HCT116 (cell line): ENCODE results near the gene XPNPEP3. TPM values are rescaled to one million over a fixed set of nuclear protein-coding genes. Genes with fewer than 3 reads are reported as not detected.
A peak's percentile ranks its signal among the peaks of the same experiment; 100 is the strongest.

Experiments
- ATAC-seq: fragments of 200-7000 bp; cut with Tn5 transposase; 2 replicates; pipeline ENCODE4 v1.9.1; 2020; ENCODE audit warnings: mild to moderate bottlenecking, moderate library complexity
- BruUV-seq: library from RNA; stranded (reverse); fragments of 400-500 nt; replicated peaks from 2 replicates; lab custom pipeline; 2021; lab: Mats Ljungman, UMichigan
- CTCF ChIA-PET: fragments of 300-600 bp; sonication (Branson Sonifier 250); formaldehyde crosslinking; loops from one replicate; lab custom pipeline; 2021; ENCODE audit warnings: antibody characterized with exemption; lab: Charles Lee
- POLR2A ChIA-PET: fragments of 300-600, 350-600 bp; sonication (Branson Sonifier 250); formaldehyde crosslinking; loops from one replicate; lab custom pipeline; 2021; ENCODE audit warnings: antibody characterized with exemption; lab: Charles Lee
- RAD21 ChIA-PET, 2 experiments: fragments of 300-600 bp; sonication (Branson Sonifier 250); formaldehyde crosslinking; loops; one replicate each; lab custom pipeline; 2023; ENCODE audit warnings: low total read pairs in 2 of 2; ENCODE audit not compliant: uncharacterized antibody in 2 of 2, unreplicated experiment in 2 of 2, low non-redundant PET in 1 of 2; lab: Charles Lee
- DNase-seq: peaks from one replicate; pipeline ENCODE4 v3.0.0-alpha.2; 2010; ENCODE audit warnings: low read depth, low spot score
- H2AFZ ChIP-seq: fragments of 200-600 bp; shearing (Covaris generic), sonication (generic); 2 replicates; pipeline ENCODE4 v1.6.1; 2017; ENCODE audit warnings: low read depth, mixed run types, mixed read lengths, antibody characterized with exemption, low read length; ENCODE audit not compliant: poor library complexity, severe bottlenecking
- H3K27ac ChIP-seq: 2 replicates; pipeline ENCODE4 v1.5.1; 2012; ENCODE audit warnings: low read depth, low read length
- H3K27me3 ChIP-seq: fragments of 200-600 bp; sonication (generic); 2 replicates; pipeline ENCODE4 v1.6.1; 2016; ENCODE audit warnings: mixed run types, low read length, mixed read lengths; ENCODE audit not compliant: insufficient read depth
- H3K36me3 ChIP-seq, 2 experiments: fragments of 200-500 bp in 1 of 2; fragments of 200-600 bp in 1 of 2; sonication (Bioruptor generic) in 1 of 2; sonication (generic) in 1 of 2; 2 replicates each; pipeline versions ENCODE4 v1.5.1 to v1.6.1; 2014 to 2016; ENCODE audit warnings: low read length in 2 of 2, inconsistent platforms in 1 of 2, mixed read lengths in 1 of 2, mixed run types in 1 of 2; ENCODE audit not compliant: insufficient read depth in 2 of 2, control insufficient read depth in 1 of 2
- H3K4me1 ChIP-seq, 2 experiments: fragments of 200-600 bp in 1 of 2; sonication (generic) in 1 of 2; 2 replicates each; pipeline versions ENCODE4 v1.5.1 to v1.6.1; 2012 to 2017; ENCODE audit warnings: low read length in 2 of 2, inconsistent platforms in 1 of 2, mild to moderate bottlenecking in 1 of 2, mixed read lengths in 1 of 2, mixed run types in 1 of 2, moderate library complexity in 1 of 2; ENCODE audit not compliant: insufficient read depth in 2 of 2, control insufficient read depth in 1 of 2
- H3K4me2 ChIP-seq: fragments of 200-600 bp; sonication (generic); 2 replicates; pipeline ENCODE4 v1.6.1; 2017; ENCODE audit warnings: mixed run types, low read length, mixed read lengths
- H3K4me3 ChIP-seq, 2 experiments: fragments of 200-600 bp in 1 of 2; sonication (generic) in 1 of 2; replicated peaks in 1 of 2; 2 replicates each; pipeline ENCODE4 v1.5.1; 2011 to 2016; ENCODE audit warnings: low read length in 2 of 2, control low read depth in 1 of 2, low read depth in 1 of 2, mild to moderate bottlenecking in 1 of 2, mixed read lengths in 1 of 2, mixed run types in 1 of 2
- H3K79me2 ChIP-seq: fragments of 200-600 bp; sonication (generic); 2 replicates; pipeline ENCODE4 v1.6.1; 2017; ENCODE audit warnings: mild to moderate bottlenecking, mixed run types, low read length, moderate library complexity, mixed read lengths; ENCODE audit not compliant: insufficient read depth
- H3K9ac ChIP-seq: fragments of 200-600 bp; sonication (generic); 2 replicates; pipeline ENCODE4 v1.6.1; 2016; ENCODE audit warnings: low read length, mixed read lengths
- H3K9me2 ChIP-seq: fragments of 200-600 bp; sonication (generic), shearing (Covaris generic); 2 replicates; pipeline ENCODE4 v1.6.1; 2017; ENCODE audit warnings: mixed run types, mild to moderate bottlenecking, moderate library complexity; ENCODE audit not compliant: insufficient read depth
- H3K9me3 ChIP-seq, 2 experiments: fragments of 200-500 bp in 1 of 2; fragments of 200-600 bp in 1 of 2; sonication (Bioruptor generic) in 1 of 2; sonication (generic) in 1 of 2; 2 replicates each; pipeline ENCODE4 v1.6.1; 2014 to 2017; ENCODE audit warnings: low read length in 2 of 2, mixed read lengths in 2 of 2, inconsistent platforms in 1 of 2, low read depth in 1 of 2, mild to moderate bottlenecking in 1 of 2, mixed run types in 1 of 2, moderate library complexity in 1 of 2; ENCODE audit not compliant: control insufficient read depth in 1 of 2, insufficient read depth in 1 of 2
- H4K20me1 ChIP-seq: fragments of 200-600 bp; sonication (generic), shearing (Covaris generic); 2 replicates; pipeline ENCODE4 v1.6.1; 2017; ENCODE audit warnings: mixed run types, mild to moderate bottlenecking, moderate library complexity; ENCODE audit not compliant: insufficient read depth
- CEBPB ChIP-seq: IDR thresholded peaks from 2 replicates; pipeline ENCODE4 v1.6.1; 2012; ENCODE audit warnings: low read depth
- CTCF ChIP-seq, 3 experiments: fragments of 200-600 bp in 1 of 3; sonication (generic) in 1 of 3; IDR thresholded peaks in 2 of 3; conservative IDR thresholded peaks in 1 of 3; 2 replicates each; pipeline ENCODE4 v1.5.1; 2012 to 2017; ENCODE audit warnings: low read depth in 2 of 3, low read length in 2 of 3, antibody characterized with exemption in 1 of 3, borderline replicate concordance in 1 of 3, control low read depth in 1 of 3, mild to moderate bottlenecking in 1 of 3, mixed read lengths in 1 of 3, mixed run types in 1 of 3, moderate library complexity in 1 of 3; ENCODE audit not compliant: insufficient read depth in 1 of 3
- EGR1 ChIP-seq: IDR thresholded peaks from 2 replicates; pipeline ENCODE4 v1.6.1; 2012; ENCODE audit warnings: low read depth
- SIN3A ChIP-seq: IDR thresholded peaks from 2 replicates; pipeline ENCODE4 v1.6.1; 2012; ENCODE audit warnings: low read depth
- intact Hi-C: fragments of 100-400 bp; cut with micrococcal nuclease; formaldehyde crosslinking; loops from 2 replicates; pipeline ENCODE4 v1.10.0; 2022
- total RNA-seq: library from RNA; stranded (reverse); gene quantifications from one replicate; pipeline ENCODE4 v1.2.1, GENCODE V29; 2021; ENCODE audit not compliant: unreplicated experiment
- TF ChIP-seq, protein P1 (sequence below): IDR thresholded peaks from 2 replicates; pipeline ENCODE4 v1.6.1; 2012

The XPNPEP3 gene
- total RNA-seq, 1 experiment from 2014 or later: 29.8 TPM

- TF ChIP-seq CTCF (IDR thresholded peaks at IDR 0.05 in 2 of 3, conservative IDR thresholded peaks at IDR 0.05 in 1 of 3; ENCODE audit: borderline replicate concordance in 1 of 3, insufficient read depth in 1 of 3, low read depth in 2 of 3, low read length in 2 of 3) (no peak), SIN3A (peak; percentile 67), EGR1 (peak; percentile 85)
Observed at GRCh38 chr22:40950962-40951794, 94.2 kb downstream of the XPNPEP3 start, which contains the start of gene RBX1 (continued).

- peaks cover 19 to 20% of the 10 kb centered on the region in 2 experiments for H3K36me3 ChIP-seq
- peak overlapping the region; percentile 87 to 97 for H3K4me3 ChIP-seq
- ATAC-seq (no peak), DNase-seq (no peak)
- POLR2A ChIA-PET: interaction anchor here (0.6 to 1.6 kb wide), 12 partner anchors 8 to 712 kb away, joined by 3 to 7 read pairs (median 4); partner anchors contain the start of genes EP300 and PMM1
- H3K9ac ChIP-seq: peak overlapping the region; percentile 89
- H3K27me3 ChIP-seq: no peaks in the 10 kb centered on the region
- H3K27ac ChIP-seq: peak overlapping the region; percentile 61
- no peaks in the 10 kb centered on the region for H3K9me2 ChIP-seq
- H3K4me1 ChIP-seq: peaks cover 4 to 16% of the 10 kb centered on the region in 2 experiments; a peak in 2 of 4 replicates
- no peaks in the 10 kb centered on the region for H3K9me3 ChIP-seq
- H2AFZ ChIP-seq: no peak overlapping the region
- intact Hi-C loops: loop anchor here (1.0 to 5.0 kb wide), 2 partner anchors 70 to 139 kb away; no protein-coding TSS in a partner anchor
- H3K4me2 ChIP-seq: peak overlapping the region; percentile 94
- TSS peak; percentile 61 for BruUV-seq
- H4K20me1 ChIP-seq: peaks cover 3% of the 10 kb centered on the region; the same call in 1 of the 2 replicates
- RAD21 ChIA-PET: interaction anchor here in 1 of 2 experiments (0.6 to 1.2 kb wide), 4 partner anchors 70 to 144 kb away, joined by 3 to 6 read pairs (median 4); no protein-coding TSS in a partner anchor
- CTCF ChIA-PET: interaction anchor here (1.9 kb wide), 1 partner anchor 29 kb away, joined by 8 read pairs; no protein-coding TSS in a partner anchor
- no peak for TF ChIP-seq CEBPB
- TF ChIP-seq, protein P1, sequence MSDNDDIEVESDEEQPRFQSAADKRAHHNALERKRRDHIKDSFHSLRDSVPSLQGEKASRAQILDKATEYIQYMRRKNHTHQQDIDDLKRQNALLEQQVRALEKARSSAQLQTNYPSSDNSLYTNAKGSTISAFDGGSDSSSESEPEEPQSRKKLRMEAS: 0 out of 2 replicates have a peak, but pooled peaks have one; percentile 13
- H3K79me2 ChIP-seq: peaks cover 51% of the 10 kb centered on the region
Observed at GRCh38 chr22:40951795-40952605, 95.1 kb downstream of the XPNPEP3 start.
